Right lobe of liver (tissue), 6 donors: ENCODE results near the gene ARHGAP42. TPM values are rescaled to one million over a fixed set of nuclear protein-coding genes. Genes with fewer than 3 reads are reported as not detected.
"Not testable (repeated sequence)": the region's sequence is repeated elsewhere in the genome, so short reads cannot be mapped to it uniquely, and the experiment has no call there.

Experiments used
- ATAC-seq, 4 donors: fragments of 200-7000 bp; cut with Tn5 transposase; one replicate each; pipeline ENCODE4 v1.9.1; 2020; ENCODE audit warnings: mild to moderate bottlenecking in 4 of 4, moderate library complexity in 4 of 4
- DNase-seq, 3 donors: peaks; one replicate each; pipeline ENCODE4 v3.0.0-alpha.2; 2020
- H3K27ac ChIP-seq, 3 donors: fragments of 200-600 bp; one replicate each; pipeline ENCODE4 v1.8.0; 2022
- H3K27me3 ChIP-seq, 2 donors: fragments of 200-600 bp; one replicate each; pipeline ENCODE4 v1.8.0; 2022
- H3K36me3 ChIP-seq, 4 donors: fragments of 200-600 bp; sonication (generic) in 1 of 4; one replicate each; pipeline versions ENCODE4 v1.5.1 to v1.8.0; 2017 to 2022; ENCODE audit warnings: control low read depth in 1 of 4
- H3K4me1 ChIP-seq, 4 donors: fragments of 200-600 bp; sonication (generic) in 1 of 4; one replicate each; pipeline versions ENCODE4 v1.5.1 to v1.8.0; 2017 to 2022; ENCODE audit warnings: control low read depth in 1 of 4
- H3K4me3 ChIP-seq, 3 donors: fragments of 200-600 bp; one replicate each; pipeline ENCODE4 v1.8.0; 2022
- H3K9me3 ChIP-seq, 4 donors: fragments of 200-600 bp; sonication (generic) in 1 of 4; one replicate each; pipeline versions ENCODE4 v1.5.1 to v1.8.0; 2017 to 2022; ENCODE audit warnings: control low read depth in 1 of 4
- CTCF ChIP-seq, 4 donors: fragments of 200-600 bp in 3 of 4; fragments of 450-650 bp in 1 of 4; IDR thresholded peaks; one replicate each; pipeline versions ENCODE4 v1.5.1 to v1.8.0; 2016 to 2022; ENCODE audit warnings: antibody characterized with exemption in 4 of 4, mild to moderate bottlenecking in 2 of 4
- POLR2A ChIP-seq: fragments of 450-650 bp; IDR thresholded peaks from one replicate; pipeline ENCODE4 v1.6.1; 2017; ENCODE audit warnings: antibody characterized with exemption, mild to moderate bottlenecking
- WGBS: methylation state at CpG from one replicate; pipeline ENCODE4 v1.1.6; 2018; ENCODE audit warnings: low coverage, low lambda C conversion rate; ENCODE audit not compliant: insufficient coverage; ENCODE audit errors: missing lambda C conversion rate; 5-methylcytosine and 5-hydroxymethylcytosine counted together
- intact Hi-C, 2 donors: fragments of 100-400 bp; cut with DNase I; formaldehyde crosslinking; loops; one replicate each; pipeline versions ENCODE4 v1.11.2 to v1.14.1; 2022
- total RNA-seq, 6 experiments: library from RNA; depleted of rRNA in 2 of 6; stranded (reverse); fragments of >200 nt in 2 of 6; fragmentation: NEBNext Ultra II Directional in 3 of 6; extraction: Animal tissue kit (Norgen Biotek cat#: 25700) in 3 of 6; gene quantifications; one replicate each; pipeline versions ENCODE4 v1.1.0 to v1.2.4, GENCODE V29; 2016 to 2023
- donor health status: DM: no; HTN: yes; CAD: no.
- donor health status: DM: no; HTN: no; CAD: no.
- donor health status: DM: no; HTN: no; CAD: no.
- donor health status: DM: no; HTN: yes; CAD: no.
- donor health status: DM: no; HTN: yes; CAD: no.

The ARHGAP42 gene
- total RNA-seq, 6 experiments from 2014 or later: 8.7 to 15.8 (median 13.1) TPM

DNA sequence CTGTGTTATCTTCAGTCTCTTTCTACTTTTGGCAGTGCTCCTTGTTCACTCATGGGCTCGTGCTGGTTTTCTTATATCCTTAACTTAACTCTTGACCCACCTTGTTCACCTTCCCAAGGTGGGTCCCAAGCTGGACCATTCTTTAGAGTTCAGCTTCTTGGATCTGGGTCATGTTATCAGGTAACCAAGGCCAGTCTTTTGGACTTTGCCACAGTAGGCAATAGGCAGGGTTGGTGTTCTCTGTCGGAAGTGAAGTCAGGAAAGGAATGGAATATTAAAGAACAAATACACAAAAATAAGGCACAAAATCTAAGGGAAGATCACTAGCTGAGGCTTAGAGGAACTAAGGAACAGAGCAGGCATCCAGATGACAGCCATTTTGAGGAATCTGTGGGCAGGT, 202.7 kb downstream of the ARHGAP42 start:
- 40% methylated on average over 2 of the region's 2 CpGs for WGBS
- H3K9me3 ChIP-seq: no peaks in the 10 kb centered on the region
- intact Hi-C loops: no loop called here
- H3K4me1 ChIP-seq: no peaks in the 10 kb centered on the region
- H3K27ac ChIP-seq: no peak overlapping the region
- DNase-seq (no peak), ATAC-seq (peak; percentile 41 to 61 (median 50))
- TF ChIP-seq CTCF (IDR thresholded peaks at IDR 0.05) (no peak), POLR2A (no peak)
- no peaks in the 10 kb centered on the region for H3K36me3 ChIP-seq
- no peaks in the 10 kb centered on the region for H3K27me3 ChIP-seq
- no peak overlapping the region for H3K4me3 ChIP-seq

DNA sequence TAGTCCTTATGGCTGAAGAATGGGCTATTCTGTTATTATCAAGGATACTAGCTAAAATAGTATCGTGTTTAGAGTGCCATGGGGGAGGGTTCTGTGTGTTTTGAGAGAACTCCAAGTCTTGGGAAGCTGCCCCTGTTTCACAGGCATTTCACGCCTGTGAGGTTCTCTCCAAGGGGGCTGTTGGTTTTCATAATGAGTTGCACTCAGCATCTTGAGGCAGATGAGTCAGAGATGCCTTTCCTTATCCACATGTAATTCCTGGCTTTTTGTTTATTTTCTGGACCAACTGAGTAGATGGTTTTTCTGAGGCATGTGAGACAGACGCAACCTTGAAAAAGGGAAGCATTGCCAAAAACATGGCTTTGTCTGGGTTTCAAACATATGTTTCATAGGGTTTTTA, 203.7 kb downstream of the ARHGAP42 start:
- no peak for DNase-seq
- Histone ChIP-seq H3K27me3 (no peaks in the 10 kb centered on the region), H3K4me1 (no peaks in the 10 kb centered on the region), H3K27ac (no peak overlapping the region), H3K9me3 (no peaks in the 10 kb centered on the region), H3K36me3 (no peaks in the 10 kb centered on the region), H3K4me3 (no peak overlapping the region)
- intact Hi-C loops: no loop called here
- ATAC-seq: peak in 2 of 4 donors; percentile 23 to 57
- WGBS: 46% methylated on average over 3 of the region's 3 CpGs
- no peak for TF ChIP-seq CTCF (IDR thresholded peaks at IDR 0.05)
- no peak for TF ChIP-seq POLR2A

DNA sequence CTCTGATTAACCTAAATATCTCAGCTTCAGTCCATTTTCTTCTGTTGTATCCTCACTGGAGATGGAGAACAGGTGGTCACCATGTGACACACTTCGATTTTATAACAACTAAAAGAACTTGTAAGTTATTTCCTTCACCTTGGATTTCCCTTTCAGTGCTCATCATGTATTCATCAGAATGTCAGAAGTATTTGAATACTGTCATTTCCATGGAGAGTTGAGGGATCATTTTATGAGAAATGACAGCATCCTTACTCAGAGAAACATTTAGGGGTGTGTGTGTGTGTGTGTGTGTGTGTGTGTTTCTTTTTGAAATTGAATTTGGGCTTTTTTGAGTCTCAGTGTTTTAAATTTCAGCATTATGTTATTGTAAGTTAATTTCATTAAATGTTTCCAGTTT, 205.8 kb downstream of the ARHGAP42 start:
- H3K27ac ChIP-seq: no peak overlapping the region
- intact Hi-C loops: no loop called here
- DNase-seq: no peak
- no peaks in the 10 kb centered on the region for H3K9me3 ChIP-seq
- H3K4me1 ChIP-seq: no peaks in the 10 kb centered on the region
- no peak for ATAC-seq
- H3K36me3 ChIP-seq: no peaks in the 10 kb centered on the region
- 81% methylated on average over 1 of the region's 1 CpG for WGBS
- H3K4me3 ChIP-seq: no peak overlapping the region
- H3K27me3 ChIP-seq: no peaks in the 10 kb centered on the region
- TF ChIP-seq CTCF (IDR thresholded peaks at IDR 0.05): no peak
- TF ChIP-seq POLR2A: no peak

DNA sequence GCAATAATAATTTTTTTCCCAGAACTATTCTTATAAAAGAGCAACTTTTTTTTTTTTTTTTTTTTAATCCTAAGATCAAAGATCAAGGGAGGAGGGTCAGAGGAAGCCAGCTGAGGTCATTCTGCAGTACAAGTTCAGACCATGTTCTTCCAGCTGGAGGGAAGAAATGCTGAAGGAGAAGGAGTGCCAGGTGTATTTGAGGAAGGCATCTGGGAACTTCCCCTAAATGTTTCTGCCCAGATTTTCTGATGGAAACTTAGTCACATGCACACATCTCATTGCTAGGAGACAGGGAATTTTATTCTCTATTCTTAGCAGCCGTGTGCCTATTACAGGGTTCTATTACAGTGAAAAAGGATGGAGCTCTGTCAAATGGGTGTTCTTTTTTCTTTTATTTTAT, 208.4 kb downstream of the ARHGAP42 start:
- ATAC-seq (no peak), DNase-seq (no peak)
- whole genome bisulfite sequencing: 83% methylated on average over 1 of the region's 1 CpG
- H3K4me3 ChIP-seq: no peak overlapping the region
- intact Hi-C loops: no loop called here
- no peaks in the 10 kb centered on the region for H3K27me3 ChIP-seq
- H3K36me3 ChIP-seq: no peaks in the 10 kb centered on the region
- H3K27ac ChIP-seq: no peak overlapping the region
- H3K9me3 ChIP-seq: no peaks in the 10 kb centered on the region
- TF ChIP-seq POLR2A (no peak), CTCF (IDR thresholded peaks at IDR 0.05) (no peak)
- H3K4me1 ChIP-seq: no peaks in the 10 kb centered on the region

DNA sequence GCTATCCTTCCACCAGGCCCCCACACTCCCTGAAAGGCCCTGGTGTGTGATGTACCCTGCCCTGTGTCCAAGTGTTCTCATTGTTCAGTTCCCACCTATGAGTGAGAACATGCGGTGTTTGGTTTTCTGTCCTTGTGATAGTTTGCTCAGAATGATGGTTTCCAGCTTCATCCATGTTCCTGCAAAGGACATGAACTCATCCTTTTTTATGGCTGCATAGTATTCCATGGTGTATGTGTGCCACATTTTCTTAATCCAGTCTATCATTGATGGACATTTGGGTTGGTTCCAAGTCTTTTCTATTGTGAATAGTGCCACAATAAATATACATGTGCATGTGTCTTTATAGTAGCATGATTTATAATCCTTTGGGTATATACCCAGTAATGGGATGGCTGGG, 208.9 kb downstream of the ARHGAP42 start:
- H3K27ac ChIP-seq, H3K36me3 ChIP-seq, H3K9me3 ChIP-seq, H3K4me1 ChIP-seq, intact Hi-C loops, ATAC-seq, H3K27me3 ChIP-seq, DNase-seq, H3K4me3 ChIP-seq: not testable (repeated sequence)
- 100% methylated on average over 1 of the region's 1 CpG for WGBS

DNA sequence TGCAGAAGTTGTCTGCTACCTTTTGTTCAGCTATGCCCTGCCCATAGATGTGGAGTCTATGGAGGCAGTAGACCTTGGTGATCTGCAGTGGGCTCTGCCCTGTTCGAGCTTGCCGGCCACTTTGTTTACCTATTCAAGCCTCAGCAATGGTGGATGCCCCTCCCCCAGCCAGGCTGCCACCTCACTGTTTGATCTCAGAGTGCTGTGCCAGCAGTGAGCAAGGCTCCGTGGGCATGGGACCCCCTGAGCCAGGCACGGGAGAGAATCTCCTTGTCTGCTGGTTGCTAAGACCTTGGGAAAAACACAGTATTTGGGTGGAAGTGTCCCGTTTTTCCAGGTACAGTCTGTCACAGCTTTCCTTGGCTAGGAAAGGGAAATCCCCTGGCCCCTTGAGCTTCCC, 214.4 kb downstream of the ARHGAP42 start:
- WGBS: 60% methylated on average over 1 of the region's 5 CpGs
- H3K9me3 ChIP-seq, H3K27me3 ChIP-seq, H3K4me1 ChIP-seq, DNase-seq, H3K36me3 ChIP-seq, H3K27ac ChIP-seq, H3K4me3 ChIP-seq, ATAC-seq, intact Hi-C loops: not testable (repeated sequence)
